ENCODE measurements around the gene TPST2.

The TPST2 gene

DNA sequence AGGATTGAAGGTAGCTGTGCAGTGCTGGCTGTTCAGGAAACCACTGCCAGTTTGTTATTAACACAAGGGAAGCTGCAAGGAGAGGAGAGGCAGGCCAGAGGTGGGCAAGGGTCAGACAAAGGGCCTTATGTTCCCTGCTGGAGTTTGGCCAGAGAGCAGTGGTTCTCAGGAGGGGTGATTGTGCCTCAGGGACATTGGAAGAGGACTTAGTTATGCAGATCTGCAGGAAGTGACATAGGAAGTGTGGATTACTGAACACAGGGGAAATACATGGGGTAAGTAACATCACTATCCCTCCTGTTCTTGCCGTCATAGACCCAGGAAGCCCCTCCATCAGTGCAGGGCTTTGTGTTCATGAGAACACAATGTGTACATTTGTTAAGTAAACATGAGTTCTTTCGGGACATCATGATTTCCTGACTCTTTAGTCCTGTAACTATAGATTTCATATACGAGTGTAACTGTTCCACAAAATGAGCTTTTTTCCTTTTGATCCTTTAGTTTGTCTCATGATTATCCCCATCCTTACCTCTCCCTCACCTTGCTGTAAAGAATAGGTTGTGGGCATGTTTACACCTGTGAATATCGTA lies 100.4 kb downstream of the TPST2 start:
- FAIRE-seq: no peak

DNA sequence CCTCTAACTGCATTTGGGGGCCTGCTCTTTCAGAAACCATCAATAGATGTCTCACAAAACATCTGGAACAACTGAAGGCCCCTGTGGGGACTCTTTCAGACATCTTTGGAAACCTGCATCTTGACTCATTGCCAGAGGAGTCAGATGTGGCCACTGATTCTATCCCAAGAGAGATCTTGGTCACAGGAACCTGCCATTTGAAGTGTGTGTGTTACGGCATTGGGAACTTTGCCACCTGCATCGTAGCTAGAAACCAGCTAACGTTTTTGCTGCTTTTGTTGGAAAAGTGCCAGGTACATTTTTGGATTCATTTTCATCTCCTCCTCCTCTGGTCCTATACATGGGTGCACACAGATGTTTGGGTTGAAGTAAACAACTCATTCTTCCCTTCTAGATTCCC lies 101.9 kb downstream of the TPST2 start:
- no peak for FAIRE-seq

DNA sequence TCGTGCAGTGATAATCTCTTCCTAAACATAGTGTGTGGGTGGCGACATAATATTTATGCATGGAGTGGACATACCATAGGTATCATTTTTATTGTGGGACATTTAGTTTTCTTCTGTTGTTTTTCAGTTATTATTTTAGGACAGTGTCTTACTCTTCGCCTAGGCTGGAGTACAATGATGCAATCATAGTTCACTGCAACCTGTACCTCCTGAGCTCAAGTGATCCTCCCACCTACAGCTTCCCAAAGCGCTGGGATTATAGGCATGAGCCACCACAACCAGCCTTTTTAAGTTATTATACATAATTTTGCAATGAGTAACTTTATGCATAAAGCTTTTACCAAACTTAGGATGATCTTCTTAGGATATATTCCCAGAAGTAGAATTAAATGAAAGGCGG lies 103.5 kb downstream of the TPST2 start:
- FAIRE-seq: no peak

DNA sequence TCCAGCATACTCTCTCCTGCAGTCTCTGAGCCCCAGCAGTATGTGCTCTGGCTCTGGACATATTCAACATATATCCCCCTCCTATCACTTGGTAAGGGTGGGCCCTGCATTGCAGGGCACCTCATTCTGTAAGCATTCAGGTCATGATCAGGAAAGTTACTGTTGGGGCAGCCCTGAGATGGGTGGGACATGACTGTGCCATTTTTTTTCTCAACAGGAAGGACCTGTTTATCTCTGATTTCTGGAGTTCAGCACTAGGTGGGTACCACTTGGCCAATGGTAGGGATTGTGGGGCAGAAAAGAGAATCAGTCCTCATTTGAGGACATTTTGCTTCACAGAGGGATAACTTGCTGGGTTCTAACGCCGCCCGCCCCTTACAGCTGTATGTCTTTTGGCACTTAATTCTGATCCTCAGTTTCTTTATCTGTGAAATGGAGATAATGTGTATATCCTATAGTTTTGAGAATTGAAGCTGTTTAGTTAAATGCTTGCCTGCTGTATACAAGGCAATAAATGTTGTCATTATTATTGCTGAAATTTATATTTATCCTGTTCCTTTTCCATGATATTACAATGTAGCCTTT lies 104.0 kb downstream of the TPST2 start:
- FAIRE-seq: no peak

DNA sequence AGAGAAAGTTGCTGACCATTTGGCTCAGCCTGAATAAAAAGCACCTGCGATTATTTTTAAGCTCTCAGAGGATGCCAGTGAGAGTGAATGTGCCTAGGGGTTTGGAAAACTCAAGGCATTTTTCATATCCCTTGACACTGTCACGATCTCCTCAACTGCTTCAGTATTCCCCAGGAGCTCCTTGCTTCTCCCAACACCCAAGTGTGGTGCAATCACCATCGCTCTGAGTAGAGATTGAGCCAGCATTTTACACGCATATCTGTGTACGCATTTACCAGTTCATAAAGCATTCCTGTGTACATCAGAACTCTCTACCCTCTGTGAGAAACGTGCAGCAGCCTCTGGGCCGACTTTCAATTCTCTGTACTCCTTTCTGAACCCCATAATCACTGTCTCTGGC lies 104.9 kb downstream of the TPST2 start:
- FAIRE-seq: no peak

DNA sequence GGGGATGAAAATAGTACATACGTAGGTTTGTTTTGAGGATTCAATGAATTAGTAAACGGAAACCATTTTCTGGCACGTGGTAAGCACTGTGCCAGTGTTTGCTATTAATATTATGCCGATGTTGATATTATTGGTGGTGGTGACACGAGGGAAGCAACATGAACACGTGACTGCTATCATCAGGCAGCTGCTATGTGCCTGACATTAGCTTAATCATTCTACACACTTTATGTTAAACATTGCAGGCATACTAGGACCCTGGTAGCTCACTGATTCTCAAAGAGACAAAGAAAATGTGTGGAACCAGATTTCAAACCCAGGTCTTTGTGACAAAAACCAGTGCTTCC lies 105.6 kb downstream of the TPST2 start:
- no peak for FAIRE-seq

DNA sequence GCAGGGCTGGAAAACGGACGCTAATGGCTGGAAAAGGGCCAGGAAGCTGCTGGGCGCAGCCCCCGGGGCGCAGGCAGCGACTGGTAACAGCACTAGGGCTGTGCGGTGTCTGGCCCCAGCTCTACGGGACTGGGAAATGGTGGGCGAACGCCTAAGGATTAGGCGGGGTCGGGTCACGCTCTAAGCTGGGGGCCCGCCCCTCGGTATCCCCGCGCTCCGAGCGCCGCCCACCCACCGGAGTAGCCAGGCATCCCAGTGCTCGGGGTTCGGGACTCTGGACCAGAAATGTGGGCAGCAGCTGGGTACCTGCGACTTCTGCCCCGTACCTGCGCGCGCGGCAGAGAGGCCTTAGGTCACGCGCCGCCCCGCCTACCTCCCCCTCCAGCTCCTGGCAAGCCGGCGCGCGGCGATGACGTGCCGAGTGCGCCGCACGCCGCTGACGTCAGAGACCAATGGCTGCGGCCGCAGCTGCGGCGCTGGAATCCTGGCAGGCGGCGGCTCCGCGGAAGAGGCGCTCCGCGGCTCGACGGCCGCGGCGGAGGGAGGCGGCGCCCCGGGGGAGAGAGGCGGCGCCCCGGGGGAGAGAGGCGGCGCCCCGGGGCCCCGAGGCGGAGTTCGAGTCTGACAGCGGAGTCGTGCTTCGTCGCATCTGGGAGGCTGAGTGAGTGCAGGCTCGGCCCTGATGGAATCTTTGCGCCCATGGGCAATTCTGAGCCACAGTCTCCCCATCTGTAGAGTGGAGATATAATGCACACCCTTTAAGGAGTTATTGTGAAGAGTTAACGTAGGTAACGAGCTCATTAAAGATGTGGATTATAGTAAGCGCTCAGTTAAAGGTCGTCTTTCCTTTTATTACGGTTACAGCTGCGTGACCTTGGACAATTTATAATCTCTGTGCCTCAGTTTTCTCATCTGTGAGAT lies 106.2 kb downstream of the TPST2 start, which contains the start of the genes HPS4 and SRRD:
Gene HPS4, minus strand, starts transcription at position 345 of the 921 bp plus-strand sequence. CDS start 2,021 bp downstream, outside the sequence.
Gene SRRD, plus strand, starts transcription at position 439 of the 921 bp plus-strand sequence. Its CDS starts 14 bp downstream, at position 453.
- FAIRE-seq: peak; percentile 33

DNA sequence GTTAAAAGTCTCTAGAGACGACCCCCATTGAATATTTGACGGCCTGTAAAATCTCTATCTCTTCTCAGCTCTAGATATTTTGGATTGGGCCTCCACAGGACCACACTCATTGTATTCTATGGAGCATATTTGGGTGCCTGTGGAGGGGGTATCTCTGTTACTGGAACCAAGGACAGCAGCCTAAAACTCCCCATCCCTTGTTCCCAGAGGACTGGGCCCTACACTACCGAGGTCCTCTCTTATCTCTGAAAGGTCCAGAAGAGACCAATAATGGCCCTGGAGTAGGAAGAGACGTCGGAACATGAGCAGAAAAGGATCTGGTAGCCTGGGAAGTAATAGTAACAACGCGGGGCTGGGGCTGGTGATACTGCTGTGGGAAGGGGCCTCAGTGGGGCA lies 106.9 kb downstream of the TPST2 start:
- FAIRE-seq: no peak

DNA sequence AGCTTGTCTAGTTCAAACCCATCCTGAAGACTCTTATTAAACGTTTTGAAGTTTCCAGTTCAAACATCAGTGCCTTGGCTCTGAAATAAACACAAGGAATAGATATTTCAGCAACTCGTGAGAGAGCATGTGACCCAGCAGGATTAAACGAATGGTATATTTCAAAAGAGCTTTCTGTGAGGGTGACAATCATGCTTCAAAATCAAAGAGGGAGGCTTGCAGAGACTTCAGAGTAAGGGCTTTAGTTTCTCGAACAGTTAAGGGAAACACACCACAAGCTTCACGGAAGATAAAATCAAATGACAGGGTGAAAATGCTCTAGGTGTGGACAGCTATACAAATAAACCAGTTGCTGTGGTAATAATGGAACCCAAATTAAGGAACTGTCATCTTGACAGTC lies 107.8 kb downstream of the TPST2 start:
- FAIRE-seq: no peak

DNA sequence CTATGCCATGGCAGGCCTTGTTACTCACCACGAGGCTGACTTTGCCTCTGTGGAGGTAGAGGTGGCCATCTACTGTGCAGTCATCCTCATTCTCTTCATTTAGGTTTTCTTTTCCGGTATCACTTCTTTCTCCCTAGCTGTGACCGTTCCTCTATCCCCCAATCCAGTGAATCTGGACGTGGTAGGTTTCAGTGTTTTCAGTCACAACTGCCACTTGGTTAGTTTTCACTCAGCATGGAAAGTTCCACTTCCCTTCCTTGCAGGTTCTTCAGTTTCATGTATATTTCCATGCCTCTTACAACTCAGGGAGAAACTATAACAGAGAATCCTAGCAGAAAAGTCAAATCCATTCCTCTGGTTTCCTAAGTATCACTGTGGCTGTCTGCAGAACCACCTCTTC lies 108.2 kb downstream of the TPST2 start:
- no peak for FAIRE-seq

DNA sequence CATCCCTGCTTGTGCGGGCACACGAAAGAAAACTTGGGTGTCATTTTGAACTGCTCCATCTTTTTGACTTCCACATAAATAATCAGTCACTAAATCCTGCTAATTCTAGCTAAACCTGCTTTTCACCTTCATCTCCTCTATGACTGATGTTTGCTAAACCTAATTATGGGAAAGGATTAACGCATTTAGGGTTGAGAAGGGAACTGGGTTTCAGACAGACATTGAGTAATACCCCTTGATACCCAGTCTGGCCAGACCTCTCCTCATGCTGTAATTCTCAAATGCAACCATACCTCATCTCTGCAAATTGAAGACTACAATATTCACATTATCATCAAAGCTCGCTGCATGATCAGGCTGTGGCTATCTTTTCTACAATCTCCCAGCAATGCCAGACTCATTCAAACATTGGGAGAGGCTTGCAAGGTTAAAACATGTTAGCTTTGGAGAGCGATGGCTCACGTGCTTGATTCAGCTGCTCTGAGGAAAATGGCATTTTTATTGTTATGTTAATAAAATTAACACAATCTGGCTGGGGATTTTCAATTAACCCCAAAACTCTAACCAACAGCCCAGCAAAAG lies 108.7 kb downstream of the TPST2 start:
- no peak for FAIRE-seq

DNA sequence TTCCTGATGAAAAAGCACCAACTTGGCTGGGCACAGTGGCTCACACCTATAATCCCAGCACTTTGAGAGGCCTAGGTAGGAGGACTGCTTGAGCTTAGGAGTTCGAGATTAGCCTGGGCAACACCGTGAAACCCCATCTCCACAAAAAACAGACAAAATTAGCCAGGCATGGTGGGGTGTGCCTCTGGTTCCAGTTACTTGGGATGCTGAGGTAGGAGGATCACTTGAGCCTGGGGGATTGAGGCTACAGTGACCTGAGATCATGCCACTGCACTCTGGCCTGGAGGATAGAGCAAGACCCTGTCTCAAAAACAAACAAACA lies 109.4 kb downstream of the TPST2 start:
- FAIRE-seq: no peak

DNA sequence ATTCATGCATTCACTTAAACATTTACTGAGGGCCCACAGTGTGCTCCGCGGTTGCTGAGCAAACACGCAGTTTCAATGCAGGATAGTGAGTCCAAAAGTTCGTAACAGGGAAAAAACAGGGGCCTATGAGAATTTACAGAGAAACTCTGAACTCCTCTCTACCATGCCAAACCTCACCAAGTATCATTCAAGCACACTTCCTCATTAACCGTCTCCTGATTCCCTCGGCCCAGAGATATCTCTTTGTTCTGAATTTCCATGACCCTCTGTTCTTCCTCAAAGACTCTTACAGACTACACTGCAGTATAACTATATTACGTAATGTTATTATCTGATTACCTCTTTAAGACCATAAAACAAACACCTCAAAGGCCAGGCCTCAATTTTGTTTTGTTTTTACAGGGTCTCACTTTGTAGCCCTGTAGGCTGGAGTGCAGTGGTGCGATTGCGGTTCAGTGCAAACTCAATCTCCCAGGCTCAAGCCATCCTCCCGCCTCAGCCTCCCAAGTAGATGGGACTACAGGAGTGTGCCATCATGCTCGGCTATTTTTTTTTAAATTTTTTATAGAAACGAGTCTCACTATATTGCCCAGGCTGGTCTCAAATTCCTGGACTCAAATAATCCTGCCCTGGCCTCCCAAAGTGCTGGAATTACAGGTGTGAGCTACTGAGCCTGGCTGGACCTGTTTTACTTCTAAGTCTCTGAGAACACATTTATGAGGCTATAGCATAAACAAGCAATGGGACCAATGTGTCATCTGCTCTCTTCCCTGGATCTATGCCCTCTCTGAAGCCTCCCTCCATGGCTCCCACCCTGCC lies 109.9 kb downstream of the TPST2 start:
- no peak for FAIRE-seq

DNA sequence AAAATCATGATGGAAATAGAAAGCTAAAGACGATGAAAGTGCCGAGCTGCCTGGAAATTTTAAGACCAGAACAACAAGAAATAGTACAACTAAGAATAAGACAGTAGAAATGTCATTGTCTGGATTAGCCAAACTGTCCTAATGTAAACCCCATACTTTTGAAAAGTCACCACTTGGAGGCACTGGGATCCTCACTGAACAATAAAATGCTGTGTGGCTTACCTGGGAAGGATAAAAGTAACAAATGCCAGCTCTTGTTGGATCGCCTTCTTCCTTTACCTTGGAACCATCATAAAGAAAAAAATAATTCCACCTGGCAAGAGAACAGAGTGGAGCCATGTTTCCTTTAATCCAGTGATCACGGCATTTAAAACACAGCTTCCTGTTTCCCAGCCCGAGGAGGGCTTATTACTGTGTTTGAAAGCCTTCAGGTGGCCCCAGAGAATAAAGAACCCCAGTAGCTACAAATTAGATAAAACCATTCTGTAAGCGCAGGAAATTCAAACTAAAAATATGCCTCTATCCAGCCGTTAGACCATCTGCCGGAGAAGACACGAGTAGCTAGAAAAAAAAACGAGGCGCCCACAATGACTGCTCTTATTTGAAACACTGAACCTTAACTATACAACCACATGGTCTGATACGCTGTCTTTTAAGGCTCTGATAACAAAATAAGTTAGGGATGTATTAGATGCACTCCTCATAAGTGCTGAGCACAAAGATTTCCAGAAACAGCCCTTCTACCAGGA lies 110.7 kb downstream of the TPST2 start:
- peak; percentile 41 for FAIRE-seq

DNA sequence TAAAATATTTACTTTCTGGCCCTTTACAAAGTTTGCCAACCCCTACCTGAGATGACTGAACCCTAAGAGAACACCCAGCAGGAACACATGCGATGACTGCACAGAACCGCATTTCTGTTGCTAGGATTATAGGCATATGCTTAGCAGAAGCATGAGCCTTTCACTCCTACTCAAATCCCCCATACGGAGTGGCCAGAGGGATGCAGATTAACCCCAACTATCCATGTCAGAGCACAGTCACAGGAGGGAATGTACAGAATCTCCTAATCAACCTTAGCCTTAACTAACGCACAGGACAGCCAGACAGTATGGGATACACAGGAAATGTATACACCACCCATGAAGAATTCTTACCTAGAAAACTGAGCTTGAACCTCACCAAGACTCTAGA lies 112.6 kb downstream of the TPST2 start:
- FAIRE-seq: no peak

DNA sequence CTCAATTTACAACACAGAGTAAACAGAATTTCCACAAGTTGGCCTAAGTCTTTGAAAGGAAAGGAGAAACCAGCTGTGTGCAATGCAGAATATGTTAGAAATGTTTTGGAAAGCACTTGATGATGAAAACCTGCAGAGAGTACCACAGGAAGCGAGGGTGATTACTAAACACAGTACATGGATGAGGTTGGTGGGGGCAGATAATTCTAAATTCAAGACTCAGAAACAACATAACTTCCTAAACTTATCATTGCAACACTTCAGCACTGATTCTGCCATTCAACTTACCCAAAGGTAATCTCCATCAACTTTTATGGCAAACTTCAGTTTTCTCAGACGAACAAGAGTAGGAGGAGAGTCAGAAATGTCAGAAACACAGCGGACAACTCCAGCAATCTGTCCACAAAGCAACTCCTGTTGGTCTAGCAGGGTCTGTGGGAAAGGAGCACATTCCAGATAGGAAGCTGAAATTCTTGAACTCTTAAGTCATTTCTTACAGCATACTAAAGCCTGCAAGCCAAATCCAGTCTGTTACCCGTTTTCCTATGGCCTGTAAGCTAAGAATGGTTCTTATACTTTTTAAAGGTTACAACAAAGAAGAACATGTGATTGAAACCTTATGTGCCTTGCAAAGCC lies 113.1 kb downstream of the TPST2 start:
- FAIRE-seq: no peak

DNA sequence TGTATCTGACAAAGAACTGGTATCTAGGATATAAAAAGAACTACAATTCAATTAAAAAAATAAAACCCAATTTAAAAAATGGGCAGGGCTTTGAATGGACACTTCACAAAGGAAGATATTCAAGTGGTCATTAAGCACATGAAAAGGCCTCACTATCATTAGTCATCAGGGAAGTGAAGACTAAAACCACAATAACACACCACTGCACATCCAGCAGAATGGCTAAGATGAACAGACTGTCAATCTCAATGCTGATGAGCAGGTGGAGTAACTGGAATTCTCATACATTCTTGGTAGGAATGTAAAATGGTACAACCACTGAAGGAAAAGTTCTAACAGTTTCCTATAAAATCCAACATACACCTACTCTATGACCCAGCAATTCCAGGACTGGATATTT lies 115.2 kb downstream of the TPST2 start:
- no peak for FAIRE-seq
